Gastroesophageal sphincter (tissue), 4 donors: ENCODE measurements around the gene SOSTDC1. TPM values are rescaled to one million over a fixed set of nuclear protein-coding genes. Genes with fewer than 3 reads are reported as not detected.

ENCODE experiments used
- ATAC-seq: fragments of 150-250 bp; one replicate; pipeline ENCODE4 v1.9.1; 2016; ENCODE audit warnings: mild to moderate bottlenecking, moderate library complexity
- H3K27ac ChIP-seq, 4 donors: fragments of 200-600 bp; sonication (generic) in 3 of 4; 1 replicate in 3 of 4; 2 replicates in 1 of 4; pipeline ENCODE4 v1.5.1; 2016 to 2019
- H3K27me3 ChIP-seq: fragments of 200-600 bp; sonication (generic); one replicate; pipeline ENCODE4 v1.5.1; 2019
- H3K36me3 ChIP-seq, 2 donors: fragments of 200-600 bp; sonication (generic); one replicate each; pipeline ENCODE4 v1.5.1; 2019; ENCODE audit warnings: control low read depth in 1 of 2
- H3K4me1 ChIP-seq, 3 donors: fragments of 200-600 bp; sonication (generic); 1 replicate in 2 of 3; 2 replicates in 1 of 3; pipeline ENCODE4 v1.5.1; 2016 to 2019; ENCODE audit warnings: control low read depth in 2 of 3
- H3K4me3 ChIP-seq, 2 donors: fragments of 200-600 bp; sonication (generic); one replicate each; pipeline ENCODE4 v1.5.1; 2019; ENCODE audit warnings: mild to moderate bottlenecking in 1 of 2, moderate library complexity in 1 of 2
- H3K9me3 ChIP-seq, 3 donors: fragments of 200-600 bp; sonication (generic); one replicate each; pipeline ENCODE4 v1.5.1; 2017 to 2019; ENCODE audit warnings: control low read depth in 2 of 3
- EP300 ChIP-seq: sonication (generic); formaldehyde crosslinking; IDR thresholded peaks from one replicate; pipeline ENCODE4 v1.6.1; 2017; ENCODE audit warnings: antibody characterized with exemption, mild to moderate bottlenecking
- POLR2A ChIP-seq, 2 donors: fragments of 450-650 bp; IDR thresholded peaks; one replicate each; pipeline ENCODE4 v1.6.1; 2017; ENCODE audit warnings: antibody characterized with exemption in 2 of 2, mild to moderate bottlenecking in 2 of 2, moderate library complexity in 1 of 2
- POLR2AphosphoS5 ChIP-seq: sonication (generic); formaldehyde crosslinking; IDR thresholded peaks from one replicate; pipeline ENCODE4 v1.6.1; 2017; ENCODE audit warnings: antibody characterized with exemption
- WGBS, 2 donors: methylation state at CpG; one replicate each; pipeline ENCODE4 v1.1.5; 2018; ENCODE audit warnings: low coverage in 1 of 2; 5-methylcytosine and 5-hydroxymethylcytosine counted together
- total RNA-seq, 4 donors: library from RNA; depleted of rRNA; stranded (reverse); fragments of >200 nt; gene quantifications; one replicate each; pipeline ENCODE4 v1.1.0, GENCODE V29; 2016
- TF ChIP-seq, protein P1 (sequence below), 4 experiments: fragments of 200-600 bp in 2 of 4; fragments of 450-650 bp in 2 of 4; sonication (generic) in 1 of 4; IDR thresholded peaks; one replicate each; pipeline ENCODE4 v1.5.1; 2017 to 2019; ENCODE audit warnings: antibody characterized with exemption in 4 of 4, mild to moderate bottlenecking in 2 of 4, moderate library complexity in 2 of 4

The SOSTDC1 gene
- total RNA-seq, 4 donors from 2014 or later, result 0.87 to 3.4 (median 3.0) TPM; not detected in 1

DNA sequence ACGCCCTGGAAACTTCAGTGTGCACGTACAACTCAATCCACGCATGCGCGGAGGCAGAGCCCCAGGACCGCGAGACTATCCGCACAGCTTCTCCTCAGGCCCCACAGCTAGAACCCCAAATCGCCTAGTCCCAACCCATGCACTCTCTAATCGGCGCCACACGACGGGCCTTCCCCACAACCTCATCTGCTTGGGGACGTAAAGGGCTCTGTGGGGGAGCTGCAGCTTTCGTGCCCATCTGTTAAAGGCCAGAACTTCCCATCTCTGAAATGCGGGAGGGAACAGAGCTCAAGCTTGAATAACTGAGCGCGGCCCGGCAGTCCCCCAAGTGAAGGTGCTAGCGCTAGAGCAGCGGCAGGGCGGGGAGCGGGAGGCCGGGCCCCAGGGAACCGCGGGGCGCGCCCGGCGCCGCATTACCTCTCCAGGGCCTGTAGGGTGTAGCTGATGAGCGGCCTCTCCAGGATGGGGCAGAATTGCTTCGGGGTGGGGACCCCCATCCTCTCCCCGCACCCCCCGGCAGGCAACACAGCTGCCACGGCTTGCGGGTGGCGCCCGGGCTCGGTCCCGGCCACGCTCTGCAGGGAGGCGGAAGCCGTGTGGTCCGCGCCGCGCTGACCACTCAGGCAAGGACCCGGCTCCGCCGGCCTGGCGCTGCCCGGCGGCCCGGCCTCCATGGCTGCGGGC is 44.7 kb downstream of the SOSTDC1 start:
- peak; percentile 90 for ATAC-seq
- Histone ChIP-seq H3K27me3 (no peaks in the 10 kb centered on the region), H3K36me3 (no peaks in the 10 kb centered on the region), H3K4me1 (peaks cover 6 to 29% (median 9%) of the 10 kb centered on the region in 3 donors), H3K9me3 (no peaks in the 10 kb centered on the region), H3K4me3 (peak overlapping the region; percentile 33 to 73), H3K27ac (peak overlapping the region; percentile 87 to 98 (median 96))
- WGBS, 2 donors, result 0% methylated on average over 5 to 6 of the region's 56 CpGs
- TF ChIP-seq EP300 (no peak), POLR2A (IDR thresholded peaks at IDR 0.05) (peak; percentile 56 to 70), POLR2AphosphoS5 (peak; percentile 79)
- TF ChIP-seq, protein P1, sequence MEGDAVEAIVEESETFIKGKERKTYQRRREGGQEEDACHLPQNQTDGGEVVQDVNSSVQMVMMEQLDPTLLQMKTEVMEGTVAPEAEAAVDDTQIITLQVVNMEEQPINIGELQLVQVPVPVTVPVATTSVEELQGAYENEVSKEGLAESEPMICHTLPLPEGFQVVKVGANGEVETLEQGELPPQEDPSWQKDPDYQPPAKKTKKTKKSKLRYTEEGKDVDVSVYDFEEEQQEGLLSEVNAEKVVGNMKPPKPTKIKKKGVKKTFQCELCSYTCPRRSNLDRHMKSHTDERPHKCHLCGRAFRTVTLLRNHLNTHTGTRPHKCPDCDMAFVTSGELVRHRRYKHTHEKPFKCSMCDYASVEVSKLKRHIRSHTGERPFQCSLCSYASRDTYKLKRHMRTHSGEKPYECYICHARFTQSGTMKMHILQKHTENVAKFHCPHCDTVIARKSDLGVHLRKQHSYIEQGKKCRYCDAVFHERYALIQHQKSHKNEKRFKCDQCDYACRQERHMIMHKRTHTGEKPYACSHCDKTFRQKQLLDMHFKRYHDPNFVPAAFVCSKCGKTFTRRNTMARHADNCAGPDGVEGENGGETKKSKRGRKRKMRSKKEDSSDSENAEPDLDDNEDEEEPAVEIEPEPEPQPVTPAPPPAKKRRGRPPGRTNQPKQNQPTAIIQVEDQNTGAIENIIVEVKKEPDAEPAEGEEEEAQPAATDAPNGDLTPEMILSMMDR (IDR thresholded peaks at IDR 0.05), result peak in 3 of 4 experiments; percentile 33 to 47 (median 37)

DNA sequence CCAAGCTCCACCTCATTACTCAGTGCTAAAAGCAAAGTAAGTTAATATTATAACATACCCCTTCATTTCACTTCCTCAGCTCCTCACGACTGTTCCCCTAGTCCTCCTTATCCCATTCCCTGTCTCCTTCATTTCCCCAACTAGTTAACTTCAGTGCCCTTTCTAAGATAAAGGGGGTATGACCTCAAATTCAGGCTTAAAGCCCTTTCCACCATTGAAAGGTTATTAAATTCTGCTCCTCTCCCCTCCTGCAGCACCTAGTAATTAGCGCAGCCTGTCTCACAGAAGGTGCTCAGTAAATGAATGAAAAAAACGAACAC is 45.2 kb downstream of the SOSTDC1 start:
- peaks cover 6 to 29% (median 9%) of the 10 kb centered on the region in 3 donors for H3K4me1 ChIP-seq
- H3K27me3 ChIP-seq, result no peaks in the 10 kb centered on the region
- H3K9me3 ChIP-seq, result no peaks in the 10 kb centered on the region
- no peak for ATAC-seq
- no peak for TF ChIP-seq POLR2AphosphoS5
- no peak for TF ChIP-seq POLR2A (IDR thresholded peaks at IDR 0.05)
- no peak for TF ChIP-seq EP300
- TF ChIP-seq, protein P1 (IDR thresholded peaks at IDR 0.05), result no peak
- H3K36me3 ChIP-seq, result no peaks in the 10 kb centered on the region
- WGBS, 2 donors, result 0 to 4% methylated on average over 1 to 3 of the region's 3 CpGs
- H3K27ac ChIP-seq, result peak overlapping the region; percentile 87 to 98 (median 96)
- peak overlapping the region; percentile 33 to 73 for H3K4me3 ChIP-seq

- Histone ChIP-seq H3K9me3 (no peaks in the 10 kb centered on the region), H3K27ac (peak overlapping the region; percentile 87 to 98 (median 96)), H3K4me3 (peak overlapping the region in 1 of 2 donors; percentile 73), H3K4me1 (peaks cover 6 to 29% (median 9%) of the 10 kb centered on the region in 3 donors), H3K36me3 (no peaks in the 10 kb centered on the region), H3K27me3 (no peaks in the 10 kb centered on the region)
- TF ChIP-seq POLR2AphosphoS5, result no peak
- no peak for TF ChIP-seq EP300
- TF ChIP-seq POLR2A (IDR thresholded peaks at IDR 0.05), result no peak
- TF ChIP-seq, protein P1 (IDR thresholded peaks at IDR 0.05), result no peak
- 78% methylated on average over 7 of the region's 10 CpGs; no CpG with 5 or more reads in 1 of the 2 donors for WGBS, 2 donors
- ATAC-seq, result no peak
Measured at GRCh38 chr7:16419859-16420258, 45.7 kb downstream of the SOSTDC1 start.

- ATAC-seq, result no peak
- 88 to 93% methylated on average over 1 of the region's 1 CpG for WGBS, 2 donors
- TF ChIP-seq POLR2A (IDR thresholded peaks at IDR 0.05) (no peak), EP300 (no peak), POLR2AphosphoS5 (no peak)
- TF ChIP-seq, protein P1 (IDR thresholded peaks at IDR 0.05), result no peak
- Histone ChIP-seq H3K36me3 (no peaks in the 10 kb centered on the region), H3K27ac (peak overlapping the region in 2 of 4 donors; percentile 95 to 98), H3K27me3 (no peaks in the 10 kb centered on the region), H3K4me1 (peaks cover 6 to 29% (median 9%) of the 10 kb centered on the region in 3 donors), H3K9me3 (no peaks in the 10 kb centered on the region), H3K4me3 (no peak overlapping the region)
Measured at GRCh38 chr7:16419126-16419525, 46.4 kb downstream of the SOSTDC1 start.

- Histone ChIP-seq H3K4me3 (no peak overlapping the region), H3K9me3 (no peaks in the 10 kb centered on the region), H3K4me1 (peaks cover 6 to 26% (median 9%) of the 10 kb centered on the region in 3 donors), H3K27me3 (no peaks in the 10 kb centered on the region), H3K36me3 (no peaks in the 10 kb centered on the region), H3K27ac (no peak overlapping the region)
- TF ChIP-seq POLR2A (IDR thresholded peaks at IDR 0.05) (no peak), POLR2AphosphoS5 (no peak), EP300 (no peak)
- TF ChIP-seq, protein P1 (IDR thresholded peaks at IDR 0.05), result no peak
- 18 to 29% methylated on average over 1 of the region's 1 CpG for WGBS, 2 donors
- no peak for ATAC-seq
Measured at GRCh38 chr7:16417906-16418305, 47.6 kb downstream of the SOSTDC1 start.
